ENCODE results near the gene DPH6.

DPH6 gene

GRCh38 chr15:35540021-35540420, 5.9 kb downstream of the DPH6 start:
- DNase-seq, result no peak

- DNase-seq, result no peak
These were observed 10.5 kb downstream of the DPH6 start for GRCh38 chr15:35535365-35535916.

- peak; percentile 72 for DNase-seq
These were observed 12.5 kb downstream of the DPH6 start for GRCh38 chr15:35533130-35534110.

GRCh38 chr15:35530698-35531097, 15.3 kb downstream of the DPH6 start:
- no peak for DNase-seq

- DNase-seq, result no peak
These were observed 16.2 kb downstream of the DPH6 start for GRCh38 chr15:35529784-35530183.

- DNase-seq, result peak; percentile 19
These were observed 23.9 kb downstream of the DPH6 start for GRCh38 chr15:35522061-35522460.

GRCh38 chr15:35519541-35520149, 26.3 kb downstream of the DPH6 start:
- peak; percentile 50 for DNase-seq

- no peak for DNase-seq
These were observed 26.9 kb downstream of the DPH6 start for GRCh38 chr15:35519052-35519451.

GRCh38 chr15:35514759-35515158, 31.2 kb downstream of the DPH6 start:
- peak; percentile 31 for DNase-seq

- DNase-seq, result no peak
These were observed 37.9 kb downstream of the DPH6 start for GRCh38 chr15:35507932-35508638.

- DNase-seq, result no peak
These were observed 39.6 kb downstream of the DPH6 start for GRCh38 chr15:35506272-35506870.

GRCh38 chr15:35505809-35506208, 40.2 kb downstream of the DPH6 start:
- DNase-seq, result no peak

GRCh38 chr15:35505141-35505540, 40.8 kb downstream of the DPH6 start:
- DNase-seq, result no peak

GRCh38 chr15:35499723-35500122, 46.2 kb downstream of the DPH6 start:
- DNase-seq, result no peak

GRCh38 chr15:35496585-35496984, 49.4 kb downstream of the DPH6 start:
- DNase-seq, result no peak

GRCh38 chr15:35495080-35495479, 50.9 kb downstream of the DPH6 start:
- DNase-seq, result no peak

- DNase-seq, result no peak
These were observed 54.0 kb downstream of the DPH6 start for GRCh38 chr15:35491999-35492398.

- no peak for DNase-seq
These were observed 54.8 kb downstream of the DPH6 start for GRCh38 chr15:35491173-35491572.

- DNase-seq, result no peak
These were observed 55.5 kb downstream of the DPH6 start for GRCh38 chr15:35490511-35490910.

GRCh38 chr15:35487417-35487816, 58.5 kb downstream of the DPH6 start:
- DNase-seq, result no peak

GRCh38 chr15:35486296-35486695, 59.7 kb downstream of the DPH6 start:
- DNase-seq, result no peak

- no peak for DNase-seq
These were observed 60.6 kb downstream of the DPH6 start for GRCh38 chr15:35485411-35485810.
